Activated naive CD8-positive, alpha-beta T cell treated with anti-CD3 and anti-CD28 coated beads, Interleukin-2, amount 50 U/mL, for 24 hours (primary cell): ENCODE data around the gene KBTBD13.
"Not testable (repeated sequence)": the region's sequence is repeated elsewhere in the genome, so short reads cannot be mapped to it uniquely, and the experiment has no call there.

ENCODE experiments used
- ATAC-seq: fragments of 150-1000 bp; cut with Tn5 transposase; one replicate; pipeline ENCODE4 v1.10.0; 2021
- DNase-seq: peaks from one replicate; pipeline ENCODE4 v3.0.0; 2021
- H3K27ac Mint-ChIP-seq: one replicate; pipeline ENCODE4 v1.8.0; 2021; ENCODE audit warnings: mild to moderate bottlenecking, mixed read lengths
- H3K27me3 Mint-ChIP-seq: one replicate; pipeline ENCODE4 v1.8.0; 2021; ENCODE audit warnings: mixed read lengths
- H3K36me3 Mint-ChIP-seq: one replicate; pipeline ENCODE4 v1.8.0; 2021; ENCODE audit warnings: low read depth, mixed read lengths
- H3K4me1 Mint-ChIP-seq: one replicate; pipeline ENCODE4 v1.8.0; 2021; ENCODE audit warnings: mixed read lengths
- H3K4me3 Mint-ChIP-seq: one replicate; pipeline ENCODE4 v1.8.0; 2021; ENCODE audit warnings: mild to moderate bottlenecking, moderate library complexity, mixed read lengths
- H3K9me3 Mint-ChIP-seq: one replicate; pipeline ENCODE4 v1.8.0; 2021; ENCODE audit warnings: mixed read lengths

The KBTBD13 gene

DNA sequence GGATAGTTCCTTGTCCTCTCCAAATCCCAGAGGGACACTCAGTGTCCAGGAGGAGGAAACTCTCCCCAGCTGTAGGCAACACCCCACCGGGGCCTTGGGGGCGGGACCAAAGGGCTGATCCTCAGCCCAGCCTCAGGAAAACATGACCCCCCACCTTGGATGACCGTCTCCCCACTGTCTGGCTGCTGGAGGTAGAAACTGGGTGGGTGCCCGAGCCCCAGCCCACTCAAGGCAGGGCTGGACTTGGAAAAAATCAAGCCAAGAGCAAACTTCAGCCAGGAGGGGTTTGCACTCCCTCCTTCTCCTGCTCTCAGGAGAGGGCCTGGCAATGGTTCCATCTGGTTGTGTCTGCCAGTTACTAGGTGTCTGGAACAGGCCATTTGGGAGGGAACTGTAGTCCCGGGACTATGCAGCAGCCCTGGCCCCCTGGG, 5.2 kb upstream of the KBTBD13 start:
- Mint-ChIP-seq H3K27ac (no peak overlapping the region), H3K27me3 (peaks cover 19% of the 10 kb centered on the region), H3K4me1 (peaks cover 3% of the 10 kb centered on the region), H3K4me3 (no peak overlapping the region), H3K36me3 (no peaks in the 10 kb centered on the region), H3K9me3 (no peaks in the 10 kb centered on the region)
- no peak for DNase-seq
- no peak for ATAC-seq

DNA sequence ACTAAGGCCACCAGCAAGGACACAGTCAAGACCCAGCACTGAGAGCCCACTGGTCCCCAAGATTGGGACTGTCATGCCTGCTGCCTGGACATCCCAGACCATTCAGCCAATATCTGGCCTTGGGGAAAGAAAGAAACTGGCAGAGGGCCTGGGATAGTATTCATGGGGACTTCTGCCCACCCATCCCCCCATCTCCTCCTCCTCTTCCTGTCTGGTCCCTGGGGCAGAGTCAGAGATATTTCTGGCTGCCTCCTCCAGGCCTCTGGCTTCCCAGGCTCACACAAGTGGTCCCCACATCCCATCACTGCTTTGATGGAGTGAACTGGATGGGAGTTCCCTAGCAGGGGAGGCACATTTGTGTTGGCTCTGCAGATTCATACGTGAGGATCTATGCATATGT, 4.5 kb upstream of the KBTBD13 start:
- Mint-ChIP-seq H3K4me1 (peaks cover 3% of the 10 kb centered on the region), H3K9me3 (no peaks in the 10 kb centered on the region), H3K4me3 (no peak overlapping the region), H3K27ac (no peak overlapping the region), H3K36me3 (no peaks in the 10 kb centered on the region), H3K27me3 (peaks cover 15% of the 10 kb centered on the region)
- ATAC-seq (no peak), DNase-seq (no peak)

DNA sequence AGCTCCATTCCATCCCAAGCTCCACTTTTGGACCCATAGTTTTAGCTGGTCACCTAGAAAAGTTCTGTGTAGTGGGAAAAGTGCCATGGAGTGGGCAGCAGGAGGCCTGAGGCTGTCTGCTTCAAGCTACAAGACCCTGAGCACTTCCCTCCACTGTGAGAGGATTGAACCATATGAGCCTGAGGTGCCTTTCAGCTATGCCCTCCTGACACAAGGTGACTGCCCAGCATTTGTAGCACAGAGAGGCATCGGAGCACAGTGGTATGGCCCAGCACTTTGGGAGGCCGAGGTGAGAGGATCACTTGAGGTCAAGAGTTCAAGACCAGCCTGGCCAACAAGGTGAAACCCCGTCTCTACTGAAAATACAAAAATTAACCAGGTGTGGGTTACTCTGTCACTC, 3.9 kb upstream of the KBTBD13 start:
- H3K4me1 Mint-ChIP-seq = no peaks in the 10 kb centered on the region
- DNase-seq = no peak

DNA sequence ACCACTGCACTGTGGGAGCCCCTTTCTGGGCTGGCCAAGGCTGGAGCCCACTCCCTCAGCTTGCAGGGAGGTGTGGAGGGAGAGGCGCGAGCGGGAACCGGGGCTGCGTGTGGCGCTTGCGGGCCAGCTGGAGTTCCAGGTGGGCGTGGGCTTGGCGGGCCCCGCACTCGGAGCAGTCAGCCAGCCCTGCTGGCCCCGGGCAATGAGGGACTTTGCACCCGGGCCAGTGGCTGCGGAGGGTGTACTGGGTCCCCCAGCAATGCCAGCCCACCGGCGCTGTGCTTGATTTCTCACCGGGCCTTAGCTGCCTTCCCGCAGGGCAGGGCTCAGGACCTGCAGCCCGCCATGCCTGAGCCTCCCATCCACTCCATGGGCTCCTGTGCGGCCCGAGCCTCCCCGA, 1.6 kb upstream of the KBTBD13 start:
- H3K36me3 Mint-ChIP-seq, H3K4me3 Mint-ChIP-seq, H3K9me3 Mint-ChIP-seq, DNase-seq, H3K27ac Mint-ChIP-seq, ATAC-seq, H3K4me1 Mint-ChIP-seq: not testable (repeated sequence)
- peaks cover 18% of the 10 kb centered on the region for H3K27me3 Mint-ChIP-seq

More for the DNA sequence above, 3.9 kb upstream of the KBTBD13 start:
- Mint-ChIP-seq H3K4me3 (no peak overlapping the region), H3K27ac (no peak overlapping the region), H3K36me3 (no peaks in the 10 kb centered on the region), H3K27me3 (peaks cover 12% of the 10 kb centered on the region), H3K9me3 (no peaks in the 10 kb centered on the region)
- ATAC-seq = no peak

DNA sequence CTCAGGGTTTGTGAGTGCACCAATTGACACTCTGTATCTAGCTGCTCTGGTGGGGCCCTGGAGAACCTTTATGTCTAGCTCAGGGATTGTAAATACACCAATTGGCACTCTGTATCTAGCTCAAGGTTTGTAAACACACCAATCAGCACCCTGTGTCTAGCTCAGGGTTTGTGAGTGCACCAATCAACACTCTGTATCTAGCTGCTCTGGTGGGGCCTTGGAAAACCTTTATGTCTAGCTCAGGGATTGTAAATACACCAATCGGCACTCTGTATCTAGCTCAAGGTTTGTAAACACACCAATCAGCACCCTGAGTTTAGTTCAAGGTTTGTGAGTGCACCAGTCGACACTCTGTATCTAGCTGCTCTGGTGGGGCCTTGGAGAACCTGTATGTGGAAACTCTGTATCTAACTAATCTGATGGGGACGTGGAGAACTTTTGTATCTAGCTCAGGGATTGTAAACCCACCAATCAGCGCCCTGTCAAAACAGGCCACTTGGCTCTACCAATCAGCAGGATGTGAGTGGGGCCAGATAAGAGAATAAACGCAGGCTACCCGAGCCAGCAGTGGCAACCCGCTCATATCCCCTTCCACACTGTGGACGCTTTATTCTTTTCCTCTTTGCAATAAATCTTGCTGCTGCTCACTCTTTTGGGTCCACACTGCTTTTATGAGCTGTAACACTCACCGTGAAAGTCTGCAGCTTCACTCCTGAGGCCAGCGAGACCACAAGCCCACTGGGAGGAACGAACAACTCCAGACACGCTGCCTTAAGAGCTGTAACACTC, 745 bp upstream of the KBTBD13 start:
- not testable (repeated sequence) for ATAC-seq, DNase-seq, H3K36me3 Mint-ChIP-seq, H3K9me3 Mint-ChIP-seq, H3K4me1 Mint-ChIP-seq, H3K4me3 Mint-ChIP-seq, H3K27ac Mint-ChIP-seq
- H3K27me3 Mint-ChIP-seq = peaks cover 18% of the 10 kb centered on the region

DNA sequence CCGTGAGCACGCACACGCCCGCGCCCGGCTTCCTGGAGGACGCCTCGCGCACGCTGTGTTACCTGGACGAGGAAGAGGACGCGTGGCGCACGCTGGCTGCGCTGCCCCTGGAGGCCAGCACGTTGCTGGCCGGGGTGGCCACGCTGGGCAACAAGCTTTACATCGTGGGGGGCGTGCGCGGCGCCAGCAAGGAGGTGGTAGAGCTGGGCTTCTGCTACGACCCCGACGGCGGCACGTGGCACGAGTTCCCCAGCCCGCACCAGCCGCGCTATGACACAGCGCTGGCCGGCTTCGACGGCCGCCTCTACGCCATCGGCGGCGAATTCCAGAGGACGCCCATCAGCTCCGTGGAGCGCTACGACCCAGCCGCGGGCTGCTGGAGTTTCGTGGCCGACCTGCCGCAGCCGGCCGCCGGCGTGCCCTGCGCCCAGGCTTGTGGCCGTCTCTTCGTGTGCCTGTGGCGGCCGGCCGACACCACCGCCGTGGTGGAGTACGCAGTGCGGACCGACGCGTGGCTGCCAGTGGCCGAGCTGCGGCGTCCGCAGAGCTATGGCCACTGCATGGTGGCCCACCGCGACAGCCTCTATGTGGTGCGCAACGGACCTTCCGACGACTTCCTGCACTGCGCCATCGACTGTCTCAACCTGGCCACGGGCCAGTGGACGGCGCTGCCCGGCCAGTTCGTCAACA, 890 bp downstream of the KBTBD13 start:
- H3K9me3 Mint-ChIP-seq = no peaks in the 10 kb centered on the region
- no peaks in the 10 kb centered on the region for H3K36me3 Mint-ChIP-seq
- no peak overlapping the region for H3K4me3 Mint-ChIP-seq
- peaks cover 9% of the 10 kb centered on the region for H3K4me1 Mint-ChIP-seq
- ATAC-seq = no peak
- DNase-seq = no peak
- H3K27me3 Mint-ChIP-seq = peaks cover 21% of the 10 kb centered on the region
- H3K27ac Mint-ChIP-seq = no peak overlapping the region

DNA sequence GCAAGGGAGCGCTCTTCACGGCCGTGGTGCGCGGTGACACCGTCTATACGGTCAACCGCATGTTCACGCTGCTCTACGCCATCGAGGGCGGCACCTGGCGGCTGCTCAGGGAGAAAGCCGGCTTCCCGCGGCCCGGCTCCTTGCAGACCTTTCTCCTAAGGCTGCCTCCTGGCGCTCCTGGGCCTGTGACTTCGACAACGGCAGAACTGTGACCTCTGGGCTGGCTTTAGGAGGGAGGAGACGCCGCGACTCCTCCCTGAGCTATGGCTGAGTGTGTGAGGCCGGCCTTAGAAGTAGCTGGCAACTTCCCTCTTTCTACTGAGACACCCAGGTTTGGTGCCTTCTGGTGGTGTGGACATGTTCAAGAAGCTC, 1.4 kb downstream of the KBTBD13 start:
- H3K9me3 Mint-ChIP-seq = no peaks in the 10 kb centered on the region
- ATAC-seq (peak; percentile 40), DNase-seq (peak; percentile 59)
- H3K4me1 Mint-ChIP-seq = peaks cover 15% of the 10 kb centered on the region
- H3K27ac Mint-ChIP-seq = no peak overlapping the region
- no peaks in the 10 kb centered on the region for H3K36me3 Mint-ChIP-seq
- H3K27me3 Mint-ChIP-seq = peaks cover 26% of the 10 kb centered on the region
- H3K4me3 Mint-ChIP-seq = no peak overlapping the region

DNA sequence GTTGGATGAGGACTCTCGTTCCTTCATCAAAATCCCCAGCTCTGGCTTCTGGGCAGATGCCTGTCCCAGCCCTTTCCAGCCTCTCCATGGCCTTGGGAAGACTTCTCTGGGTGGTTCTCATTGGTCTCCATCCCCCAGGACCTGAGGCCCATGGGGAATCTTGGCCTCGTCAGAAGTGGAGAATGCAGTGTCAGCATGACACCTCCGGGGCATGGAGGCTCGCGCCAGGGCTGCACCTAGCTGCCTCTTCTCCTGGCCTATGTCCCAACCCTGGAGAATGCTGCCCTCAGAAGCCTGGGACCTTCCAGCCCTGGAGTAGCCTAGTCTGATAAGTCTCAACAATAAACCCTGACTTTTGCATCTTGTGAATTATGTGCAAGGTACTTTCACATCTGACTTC, 3.0 kb downstream of the KBTBD13 start:
- H3K27me3 Mint-ChIP-seq = peaks cover 26% of the 10 kb centered on the region
- peaks cover 16% of the 10 kb centered on the region for H3K4me1 Mint-ChIP-seq
- H3K36me3 Mint-ChIP-seq = no peaks in the 10 kb centered on the region
- no peak for DNase-seq
- no peak overlapping the region for H3K4me3 Mint-ChIP-seq
- no peak for ATAC-seq
- H3K27ac Mint-ChIP-seq = no peak overlapping the region
- H3K9me3 Mint-ChIP-seq = no peaks in the 10 kb centered on the region

DNA sequence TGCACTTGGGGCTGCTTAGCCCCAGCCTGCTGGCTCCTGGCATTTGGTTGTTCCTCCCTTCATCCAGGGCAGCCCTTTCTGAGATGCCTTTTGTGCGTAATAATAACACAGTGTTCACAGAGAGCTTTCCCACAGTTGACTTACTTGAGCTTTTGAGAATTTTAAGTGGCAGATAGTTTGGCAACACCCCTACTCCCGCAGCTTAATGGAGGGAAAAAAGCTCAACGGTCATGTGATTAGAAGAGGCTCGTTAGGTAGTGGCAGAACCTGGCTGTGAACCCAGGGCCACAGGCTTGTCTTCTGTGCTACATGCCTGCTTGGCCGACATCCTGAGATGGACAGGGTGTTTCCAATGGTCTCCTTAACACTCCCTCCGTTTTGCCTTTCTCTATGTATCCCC, 4.7 kb downstream of the KBTBD13 start:
- Mint-ChIP-seq H3K4me1 (peaks cover 16% of the 10 kb centered on the region), H3K4me3 (no peak overlapping the region), H3K36me3 (no peaks in the 10 kb centered on the region), H3K27ac (no peak overlapping the region), H3K27me3 (peaks cover 25% of the 10 kb centered on the region), H3K9me3 (no peaks in the 10 kb centered on the region)
- DNase-seq (no peak), ATAC-seq (no peak)

DNA sequence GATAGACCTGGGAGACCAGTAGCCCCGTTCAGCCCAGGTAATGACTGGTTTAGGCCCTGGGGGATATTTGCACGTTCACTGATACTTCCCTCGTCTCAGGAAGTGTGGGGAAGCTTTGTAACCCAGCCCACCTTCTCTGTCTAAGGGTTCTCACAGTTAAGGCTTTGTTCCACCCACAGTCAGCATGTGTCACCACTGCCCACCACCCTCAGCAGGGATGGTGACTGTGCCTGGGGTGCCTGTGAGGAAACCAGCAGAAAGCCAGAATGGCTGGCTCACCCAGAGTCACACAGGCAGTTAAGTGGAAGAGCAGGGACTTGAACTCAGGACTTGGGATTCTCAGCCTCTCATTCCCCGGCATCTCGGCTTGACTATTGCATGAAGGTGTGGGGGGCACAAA, 5.2 kb downstream of the KBTBD13 start:
- DNase-seq (peak; percentile 31), ATAC-seq (peak; percentile 78)
- Mint-ChIP-seq H3K27ac (no peak overlapping the region), H3K36me3 (no peaks in the 10 kb centered on the region), H3K27me3 (peaks cover 22% of the 10 kb centered on the region), H3K9me3 (no peaks in the 10 kb centered on the region), H3K4me1 (peaks cover 16% of the 10 kb centered on the region), H3K4me3 (no peak overlapping the region)

DNA sequence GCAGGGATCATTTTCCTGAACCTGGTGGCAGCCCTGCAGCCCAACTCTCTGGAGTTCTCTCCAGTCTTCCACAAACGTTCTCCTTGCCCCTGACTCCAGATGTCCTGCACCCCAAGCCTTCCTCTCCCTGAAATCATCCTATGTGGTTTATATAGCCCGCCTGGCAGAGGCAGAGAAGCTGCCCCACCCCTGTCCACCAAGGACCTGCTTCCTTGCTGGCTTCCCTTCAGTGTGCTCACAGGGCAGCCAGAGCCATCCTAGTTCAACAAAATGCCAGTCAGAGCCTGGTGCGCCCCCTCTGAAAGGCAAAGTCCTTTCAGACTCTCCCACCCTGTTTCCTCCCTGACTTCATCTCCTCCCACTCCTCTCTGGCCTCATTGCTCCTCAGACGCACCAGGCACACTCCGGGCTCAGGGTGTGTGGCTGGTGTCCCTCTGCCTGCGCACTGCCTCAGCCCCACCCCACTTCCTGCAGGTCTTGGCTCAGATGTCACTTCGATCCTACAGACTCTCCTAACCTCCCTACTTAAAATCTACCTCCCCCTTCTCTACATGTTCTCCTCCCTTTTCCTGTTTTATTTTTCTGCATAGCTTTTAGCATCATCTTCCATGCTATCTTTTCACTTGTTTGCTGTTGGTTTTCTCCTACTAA, 5.9 kb downstream of the KBTBD13 start:
- Mint-ChIP-seq H3K4me1 (peaks cover 16% of the 10 kb centered on the region), H3K27ac (no peak overlapping the region), H3K4me3 (no peak overlapping the region), H3K9me3 (no peaks in the 10 kb centered on the region), H3K27me3 (peaks cover 22% of the 10 kb centered on the region), H3K36me3 (no peaks in the 10 kb centered on the region)
- ATAC-seq = peak; percentile 75
- DNase-seq = peak; percentile 37

DNA sequence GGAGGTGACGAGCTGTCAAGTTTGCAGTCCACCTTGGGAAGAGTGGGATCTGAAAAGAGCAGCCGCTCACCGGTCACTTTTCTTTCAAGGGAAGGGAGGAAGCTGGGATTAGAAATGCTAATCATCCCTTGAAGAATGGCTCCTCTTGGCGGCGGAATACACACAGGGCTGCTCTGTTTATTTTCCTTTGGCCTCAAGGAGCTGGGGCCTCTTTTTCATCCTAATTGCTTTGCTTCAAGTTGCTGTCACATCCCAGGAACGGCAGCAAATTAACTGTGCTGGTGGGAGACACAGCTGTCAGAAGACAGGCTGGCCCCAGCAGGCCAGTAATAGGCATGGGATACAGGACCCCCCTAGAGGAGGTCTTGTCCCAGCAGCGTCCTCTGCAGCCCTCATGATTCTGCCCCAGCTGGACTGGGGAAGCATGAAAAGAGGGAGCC, 6.7 kb downstream of the KBTBD13 start:
- Mint-ChIP-seq H3K27ac (no peak overlapping the region), H3K36me3 (no peaks in the 10 kb centered on the region), H3K4me3 (no peak overlapping the region), H3K9me3 (no peaks in the 10 kb centered on the region), H3K27me3 (peaks cover 16% of the 10 kb centered on the region), H3K4me1 (peaks cover 16% of the 10 kb centered on the region)
- DNase-seq = no peak
- ATAC-seq = no peak

DNA sequence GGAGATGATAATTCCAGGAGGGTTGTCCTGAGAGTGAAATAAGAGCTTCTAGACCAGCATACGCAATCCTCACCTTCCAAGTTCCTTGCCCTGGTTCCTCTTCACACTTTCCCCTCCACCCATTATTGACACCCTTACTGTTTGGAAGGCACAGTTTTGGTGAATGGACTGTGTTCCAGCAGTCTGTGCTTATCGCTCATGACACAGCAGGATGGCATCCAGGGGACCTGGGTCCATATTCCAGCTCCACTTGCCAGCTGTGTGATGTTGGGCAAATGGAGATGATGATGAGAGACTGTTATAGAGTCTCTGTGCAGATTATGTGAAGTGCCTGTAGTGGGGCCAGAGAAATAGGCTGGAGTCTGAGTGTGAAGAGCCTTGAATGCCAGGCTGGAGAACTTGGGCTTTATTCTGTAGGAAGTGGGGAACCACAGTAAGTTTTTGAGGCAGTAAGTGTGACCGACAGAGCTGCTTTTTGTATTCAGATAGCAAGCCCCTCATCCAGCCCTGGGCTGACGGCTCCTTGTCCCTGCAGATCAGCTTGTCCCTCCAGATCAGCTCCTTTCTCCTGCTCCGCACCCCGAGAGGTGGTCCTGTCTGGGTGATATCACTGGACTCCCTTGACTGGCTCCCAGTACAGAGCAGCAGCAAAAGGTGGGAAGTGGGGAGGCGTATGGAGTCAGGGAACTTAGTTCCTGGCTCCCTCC, 8.1 kb downstream of the KBTBD13 start:
- no peak overlapping the region for H3K4me3 Mint-ChIP-seq

DNA sequence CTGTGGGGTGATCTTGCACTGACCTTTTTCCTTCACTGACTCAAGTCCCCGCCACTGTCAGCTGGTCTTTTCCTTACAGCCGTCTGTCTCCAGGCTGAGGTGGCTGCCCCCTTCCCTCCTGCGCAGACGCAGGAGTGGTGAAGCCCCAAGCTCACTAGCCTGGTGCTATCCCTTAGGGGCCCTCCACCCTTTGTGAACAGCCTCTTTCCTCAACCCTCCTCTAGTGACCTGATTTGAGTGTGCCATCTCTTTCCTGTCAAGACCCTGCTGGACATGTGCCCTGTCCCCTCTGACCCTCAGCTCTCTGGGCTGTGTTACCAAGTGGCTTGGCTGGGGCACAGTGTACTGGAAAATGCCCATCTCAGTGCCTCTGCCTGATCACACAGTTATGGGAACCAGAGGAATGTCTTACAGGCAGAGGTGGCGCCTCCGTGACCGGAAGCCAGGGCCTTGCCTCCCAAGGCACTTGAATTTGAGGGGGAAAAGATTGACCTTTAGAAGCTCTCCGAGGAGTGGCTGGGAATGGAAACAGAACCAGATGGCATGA, 8.7 kb downstream of the KBTBD13 start:
- Mint-ChIP-seq H3K27ac (no peak overlapping the region), H3K9me3 (no peaks in the 10 kb centered on the region), H3K4me1 (peaks cover 16% of the 10 kb centered on the region), H3K27me3 (peaks cover 8% of the 10 kb centered on the region), H3K4me3 (no peak overlapping the region), H3K36me3 (no peaks in the 10 kb centered on the region)
- ATAC-seq = no peak
- DNase-seq = no peak

More for the DNA sequence above, 8.1 kb downstream of the KBTBD13 start:
- Mint-ChIP-seq H3K27me3 (peaks cover 8% of the 10 kb centered on the region), H3K27ac (no peak overlapping the region), H3K4me1 (peaks cover 16% of the 10 kb centered on the region), H3K36me3 (no peaks in the 10 kb centered on the region), H3K9me3 (no peaks in the 10 kb centered on the region)
- DNase-seq (no peak), ATAC-seq (no peak)
